ENCODE measurements around the gene STK35. TPM values are rescaled to one million over a fixed set of nuclear protein-coding genes. Genes with fewer than 3 reads are reported as not detected.

Gene STK35
- total and polyA plus RNA-seq, 2 of the 13 experiments (the other 11 are each of a cell fraction or from before 2014, with no cell fraction given): 27.4 to 29.8 TPM

- TF ChIP-seq, protein P1, sequence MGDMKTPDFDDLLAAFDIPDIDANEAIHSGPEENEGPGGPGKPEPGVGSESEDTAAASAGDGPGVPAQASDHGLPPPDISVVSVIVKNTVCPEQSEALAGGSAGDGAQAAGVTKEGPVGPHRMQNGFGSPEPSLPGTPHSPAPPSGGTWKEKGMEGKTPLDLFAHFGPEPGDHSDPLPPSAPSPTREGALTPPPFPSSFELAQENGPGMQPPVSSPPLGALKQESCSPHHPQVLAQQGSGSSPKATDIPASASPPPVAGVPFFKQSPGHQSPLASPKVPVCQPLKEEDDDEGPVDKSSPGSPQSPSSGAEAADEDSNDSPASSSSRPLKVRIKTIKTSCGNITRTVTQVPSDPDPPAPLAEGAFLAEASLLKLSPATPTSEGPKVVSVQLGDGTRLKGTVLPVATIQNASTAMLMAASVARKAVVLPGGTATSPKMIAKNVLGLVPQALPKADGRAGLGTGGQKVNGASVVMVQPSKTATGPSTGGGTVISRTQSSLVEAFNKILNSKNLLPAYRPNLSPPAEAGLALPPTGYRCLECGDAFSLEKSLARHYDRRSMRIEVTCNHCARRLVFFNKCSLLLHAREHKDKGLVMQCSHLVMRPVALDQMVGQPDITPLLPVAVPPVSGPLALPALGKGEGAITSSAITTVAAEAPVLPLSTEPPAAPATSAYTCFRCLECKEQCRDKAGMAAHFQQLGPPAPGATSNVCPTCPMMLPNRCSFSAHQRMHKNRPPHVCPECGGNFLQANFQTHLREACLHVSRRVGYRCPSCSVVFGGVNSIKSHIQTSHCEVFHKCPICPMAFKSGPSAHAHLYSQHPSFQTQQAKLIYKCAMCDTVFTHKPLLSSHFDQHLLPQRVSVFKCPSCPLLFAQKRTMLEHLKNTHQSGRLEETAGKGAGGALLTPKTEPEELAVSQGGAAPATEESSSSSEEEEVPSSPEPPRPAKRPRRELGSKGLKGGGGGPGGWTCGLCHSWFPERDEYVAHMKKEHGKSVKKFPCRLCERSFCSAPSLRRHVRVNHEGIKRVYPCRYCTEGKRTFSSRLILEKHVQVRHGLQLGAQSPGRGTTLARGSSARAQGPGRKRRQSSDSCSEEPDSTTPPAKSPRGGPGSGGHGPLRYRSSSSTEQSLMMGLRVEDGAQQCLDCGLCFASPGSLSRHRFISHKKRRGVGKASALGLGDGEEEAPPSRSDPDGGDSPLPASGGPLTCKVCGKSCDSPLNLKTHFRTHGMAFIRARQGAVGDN (CRISPR knock-in tag; IDR thresholded peaks at IDR 0.05): no peak
- TF ChIP-seq, protein P2, sequence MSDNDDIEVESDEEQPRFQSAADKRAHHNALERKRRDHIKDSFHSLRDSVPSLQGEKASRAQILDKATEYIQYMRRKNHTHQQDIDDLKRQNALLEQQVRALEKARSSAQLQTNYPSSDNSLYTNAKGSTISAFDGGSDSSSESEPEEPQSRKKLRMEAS (IDR thresholded peaks at IDR 0.05): no peak
- TF ChIP-seq MAFK (conservative IDR thresholded peaks at IDR 0.05 in 1 of 2, IDR thresholded peaks at IDR 0.05 in 1 of 2; ENCODE audit: low read length in 2 of 2) (no peak), ZNF775 (CRISPR knock-in tag; IDR thresholded peaks at IDR 0.05; ENCODE audit: borderline replicate concordance) (no peak), DMAP1 (CRISPR knock-in tag; IDR thresholded peaks at IDR 0.05) (peak; percentile 44; the same call in 1 of the 2 replicates), ZNF678 (CRISPR knock-in tag; IDR thresholded peaks at IDR 0.05) (no peak), SRSF1 (optimal IDR thresholded peaks at IDR 0.05; ENCODE audit: low read depth, low read length) (no peak), THYN1 (CRISPR knock-in tag; IDR thresholded peaks at IDR 0.05; ENCODE audit: borderline replicate concordance, low read depth) (no peak), SKI (IDR thresholded peaks at IDR 0.05; ENCODE audit: partially characterized antibody) (peak; percentile 55), GATA4 (IDR thresholded peaks at IDR 0.05; ENCODE audit: borderline replicate concordance, low read depth) (peak; percentile 83), PAF1 (CRISPR knock-in tag; IDR thresholded peaks at IDR 0.05) (no peak), ZNF160 (CRISPR knock-in tag; IDR thresholded peaks at IDR 0.05) (no peak), STAT5B (CRISPR knock-in tag; IDR thresholded peaks at IDR 0.05) (no peak), SAP130 (CRISPR knock-in tag; IDR thresholded peaks at IDR 0.05; ENCODE audit: low read depth) (peak; percentile 73), TFAP4 (IDR thresholded peaks at IDR 0.05; ENCODE audit: borderline replicate concordance, low read depth) (no peak), REPIN1 (CRISPR knock-in tag; IDR thresholded peaks at IDR 0.05; ENCODE audit: borderline replicate concordance, low read depth) (peak; percentile 54; the same call in 1 of the 2 replicates)
- TF ChIP-seq, protein P3, sequence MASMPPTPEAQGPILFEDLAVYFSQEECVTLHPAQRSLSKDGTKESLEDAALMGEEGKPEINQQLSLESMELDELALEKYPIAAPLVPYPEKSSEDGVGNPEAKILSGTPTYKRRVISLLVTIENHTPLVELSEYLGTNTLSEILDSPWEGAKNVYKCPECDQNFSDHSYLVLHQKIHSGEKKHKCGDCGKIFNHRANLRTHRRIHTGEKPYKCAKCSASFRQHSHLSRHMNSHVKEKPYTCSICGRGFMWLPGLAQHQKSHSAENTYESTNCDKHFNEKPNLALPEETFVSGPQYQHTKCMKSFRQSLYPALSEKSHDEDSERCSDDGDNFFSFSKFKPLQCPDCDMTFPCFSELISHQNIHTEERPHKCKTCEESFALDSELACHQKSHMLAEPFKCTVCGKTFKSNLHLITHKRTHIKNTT (CRISPR knock-in tag; IDR thresholded peaks at IDR 0.05): no peak
- TF ChIP-seq, protein P4, sequence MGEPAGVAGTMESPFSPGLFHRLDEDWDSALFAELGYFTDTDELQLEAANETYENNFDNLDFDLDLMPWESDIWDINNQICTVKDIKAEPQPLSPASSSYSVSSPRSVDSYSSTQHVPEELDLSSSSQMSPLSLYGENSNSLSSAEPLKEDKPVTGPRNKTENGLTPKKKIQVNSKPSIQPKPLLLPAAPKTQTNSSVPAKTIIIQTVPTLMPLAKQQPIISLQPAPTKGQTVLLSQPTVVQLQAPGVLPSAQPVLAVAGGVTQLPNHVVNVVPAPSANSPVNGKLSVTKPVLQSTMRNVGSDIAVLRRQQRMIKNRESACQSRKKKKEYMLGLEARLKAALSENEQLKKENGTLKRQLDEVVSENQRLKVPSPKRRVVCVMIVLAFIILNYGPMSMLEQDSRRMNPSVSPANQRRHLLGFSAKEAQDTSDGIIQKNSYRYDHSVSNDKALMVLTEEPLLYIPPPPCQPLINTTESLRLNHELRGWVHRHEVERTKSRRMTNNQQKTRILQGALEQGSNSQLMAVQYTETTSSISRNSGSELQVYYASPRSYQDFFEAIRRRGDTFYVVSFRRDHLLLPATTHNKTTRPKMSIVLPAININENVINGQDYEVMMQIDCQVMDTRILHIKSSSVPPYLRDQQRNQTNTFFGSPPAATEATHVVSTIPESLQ (CRISPR knock-in tag; conservative IDR thresholded peaks at IDR 0.05): peak; percentile 88
- TF ChIP-seq, protein P5, sequence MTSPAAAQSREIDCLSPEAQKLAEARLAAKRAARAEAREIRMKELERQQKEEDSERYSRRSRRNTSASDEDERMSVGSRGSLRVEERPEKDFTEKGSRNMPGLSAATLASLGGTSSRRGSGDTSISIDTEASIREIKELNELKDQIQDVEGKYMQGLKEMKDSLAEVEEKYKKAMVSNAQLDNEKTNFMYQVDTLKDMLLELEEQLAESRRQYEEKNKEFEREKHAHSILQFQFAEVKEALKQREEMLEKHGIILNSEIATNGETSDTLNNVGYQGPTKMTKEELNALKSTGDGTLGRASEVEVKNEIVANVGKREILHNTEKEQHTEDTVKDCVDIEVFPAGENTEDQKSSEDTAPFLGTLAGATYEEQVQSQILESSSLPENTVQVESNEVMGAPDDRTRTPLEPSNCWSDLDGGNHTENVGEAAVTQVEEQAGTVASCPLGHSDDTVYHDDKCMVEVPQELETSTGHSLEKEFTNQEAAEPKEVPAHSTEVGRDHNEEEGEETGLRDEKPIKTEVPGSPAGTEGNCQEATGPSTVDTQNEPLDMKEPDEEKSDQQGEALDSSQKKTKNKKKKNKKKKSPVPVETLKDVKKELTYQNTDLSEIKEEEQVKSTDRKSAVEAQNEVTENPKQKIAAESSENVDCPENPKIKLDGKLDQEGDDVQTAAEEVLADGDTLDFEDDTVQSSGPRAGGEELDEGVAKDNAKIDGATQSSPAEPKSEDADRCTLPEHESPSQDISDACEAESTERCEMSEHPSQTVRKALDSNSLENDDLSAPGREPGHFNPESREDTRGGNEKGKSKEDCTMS (CRISPR knock-in tag; conservative IDR thresholded peaks at IDR 0.05): no peak
These were observed 35.0 kb upstream of the STK35 start (continued) for GRCh38 chr20:2066461-2067122.

Data from HepG2 (cell line).